Measurements from ENCODE around the gene DNM2.

Gene DNM2

GRCh38 chr19:10769533-10770491, 51.9 kb downstream of the DNM2 start:
- Histone ChIP-seq H3K36me3 (ENCODE audit: insufficient read depth) (no peaks in the 10 kb centered on the region; the same call in 1 of the 2 replicates), H3K4me1 (ENCODE audit: low read depth, poor library complexity, severe bottlenecking) (peaks cover 12% of the 10 kb centered on the region), H3K79me2 (ENCODE audit: insufficient read depth, low read depth) (no peaks in the 10 kb centered on the region), H2AFZ (ENCODE audit: low read depth) (no peak overlapping the region), H3K9ac (no peak overlapping the region), H4K20me1 (ENCODE audit: insufficient read depth) (no peaks in the 10 kb centered on the region), H3K27me3 (ENCODE audit: insufficient read depth, low read depth) (no peaks in the 10 kb centered on the region), H3K4me2 (no peak overlapping the region), H3K4me3 (IDR thresholded peaks at IDR 0.05; ENCODE audit: insufficient read depth, low read depth, low read length) (no peak overlapping the region), H3K27ac (no peak overlapping the region)
- TF ChIP-seq CTCF (conservative IDR thresholded peaks at IDR 0.05; ENCODE audit: low read depth, low read length) = no peak

- Histone ChIP-seq H3K9ac (no peak overlapping the region), H3K27ac (peak overlapping the region; percentile 3; the same call in 1 of the 2 replicates), H3K79me2 (ENCODE audit: insufficient read depth, low read depth) (no peaks in the 10 kb centered on the region), H3K4me1 (ENCODE audit: low read depth, poor library complexity, severe bottlenecking) (peaks cover 22% of the 10 kb centered on the region), H3K4me2 (no peak overlapping the region), H3K4me3 (IDR thresholded peaks at IDR 0.05; ENCODE audit: insufficient read depth, low read depth, low read length) (no peak overlapping the region), H4K20me1 (ENCODE audit: insufficient read depth) (no peaks in the 10 kb centered on the region), H3K27me3 (ENCODE audit: insufficient read depth, low read depth) (no peaks in the 10 kb centered on the region), H3K36me3 (ENCODE audit: insufficient read depth) (no peaks in the 10 kb centered on the region; the same call in 1 of the 2 replicates), H2AFZ (ENCODE audit: low read depth) (no peak overlapping the region)
- no peak for TF ChIP-seq CTCF (conservative IDR thresholded peaks at IDR 0.05; ENCODE audit: low read depth, low read length)
These were observed 56.1 kb downstream of the DNM2 start for GRCh38 chr19:10773969-10774368.

- Histone ChIP-seq H3K4me2 (no peak overlapping the region), H3K4me3 (IDR thresholded peaks at IDR 0.05; ENCODE audit: insufficient read depth, low read depth, low read length) (no peak overlapping the region), H3K9ac (no peak overlapping the region), H3K27me3 (ENCODE audit: insufficient read depth, low read depth) (no peaks in the 10 kb centered on the region), H3K79me2 (ENCODE audit: insufficient read depth, low read depth) (no peaks in the 10 kb centered on the region), H2AFZ (ENCODE audit: low read depth) (no peak overlapping the region), H3K36me3 (ENCODE audit: insufficient read depth) (no peaks in the 10 kb centered on the region; the same call in 1 of the 2 replicates), H4K20me1 (ENCODE audit: insufficient read depth) (no peaks in the 10 kb centered on the region), H3K27ac (no peak overlapping the region), H3K4me1 (ENCODE audit: low read depth, poor library complexity, severe bottlenecking) (peaks cover 22% of the 10 kb centered on the region)
- TF ChIP-seq CTCF (conservative IDR thresholded peaks at IDR 0.05; ENCODE audit: low read depth, low read length) = no peak
These were observed 57.0 kb downstream of the DNM2 start for GRCh38 chr19:10774893-10775292.

- no peak overlapping the region for H2AFZ ChIP-seq (ENCODE audit: low read depth)
- H3K4me3 ChIP-seq (IDR thresholded peaks at IDR 0.05; ENCODE audit: insufficient read depth, low read depth, low read length) = no peak overlapping the region
- peaks cover 22% of the 10 kb centered on the region for H3K4me1 ChIP-seq (ENCODE audit: low read depth, poor library complexity, severe bottlenecking)
- H3K4me2 ChIP-seq = no peak overlapping the region
- no peaks in the 10 kb centered on the region for H4K20me1 ChIP-seq (ENCODE audit: insufficient read depth)
- H3K27me3 ChIP-seq (ENCODE audit: insufficient read depth, low read depth) = no peaks in the 10 kb centered on the region
- H3K27ac ChIP-seq = no peak overlapping the region
- no peak for TF ChIP-seq CTCF (conservative IDR thresholded peaks at IDR 0.05; ENCODE audit: low read depth, low read length)
- H3K79me2 ChIP-seq (ENCODE audit: insufficient read depth, low read depth) = no peaks in the 10 kb centered on the region
- H3K36me3 ChIP-seq (ENCODE audit: insufficient read depth) = peaks cover 2% of the 10 kb centered on the region; the same call in 1 of the 2 replicates
- no peak overlapping the region for H3K9ac ChIP-seq
These were observed 59.2 kb downstream of the DNM2 start for GRCh38 chr19:10776900-10777650.
